Uterus (tissue), 4 donors: Measurements from ENCODE around the gene MAP3K5. TPM values are rescaled to one million over a fixed set of nuclear protein-coding genes. Genes with fewer than 3 reads are reported as not detected.
"Not testable (repeated sequence)": the region's sequence is repeated elsewhere in the genome, so short reads cannot be mapped to it uniquely, and the experiment has no call there.

Experiments used
- DNase-seq, 2 donors: peaks; one replicate each; pipeline ENCODE4 v3.0.0-alpha.2; 2019 to 2020
- H3K27ac ChIP-seq, 2 donors: fragments of 200-600 bp; sonication (generic); 1 replicate in 1 of 2; 2 replicates in 1 of 2; pipeline ENCODE4 v1.5.1; 2016 to 2018
- H3K27me3 ChIP-seq, 2 donors: fragments of 200-600 bp; sonication (generic); one replicate each; pipeline ENCODE4 v1.5.1; 2018 to 2019; ENCODE audit warnings: control low read depth in 1 of 2
- H3K36me3 ChIP-seq, 2 donors: fragments of 200-600 bp; sonication (generic); one replicate each; pipeline ENCODE4 v1.5.1; 2019; ENCODE audit warnings: control low read depth in 1 of 2
- H3K4me1 ChIP-seq, 2 donors: fragments of 200-600 bp; sonication (generic); one replicate each; pipeline ENCODE4 v1.5.1; 2018 to 2019; ENCODE audit warnings: control low read depth in 1 of 2
- H3K4me3 ChIP-seq, 2 donors: fragments of 200-600 bp; sonication (generic); 1 replicate in 1 of 2; 2 replicates in 1 of 2; pipeline ENCODE4 v1.5.1; 2018 to 2019; ENCODE audit warnings: mild to moderate bottlenecking in 1 of 2
- H3K9me3 ChIP-seq, 2 donors: fragments of 200-600 bp; sonication (generic); one replicate each; pipeline ENCODE4 v1.5.1; 2019; ENCODE audit warnings: control low read depth in 1 of 2
- POLR2A ChIP-seq, 2 donors: fragments of 450-650 bp; IDR thresholded peaks; one replicate each; pipeline ENCODE4 v1.6.1; 2016; ENCODE audit warnings: antibody characterized with exemption in 2 of 2, mild to moderate bottlenecking in 1 of 2, moderate library complexity in 1 of 2
- intact Hi-C: fragments of 100-400 bp; cut with DNase I; formaldehyde crosslinking; loops from one replicate; pipeline ENCODE4 v1.15.1; 2023; ENCODE audit warnings: low total_unique reads
- total RNA-seq, 4 donors: library from RNA; depleted of rRNA in 3 of 4; stranded (reverse); fragments of >200 nt in 3 of 4; gene quantifications; one replicate each; pipeline versions ENCODE4 v1.1.0 to v1.2.4, GENCODE V29; 2014 to 2023
- TF ChIP-seq, protein P1 (sequence below), 4 experiments: fragments of 200-600 bp in 2 of 4; fragments of 450-650 bp in 2 of 4; sonication (generic) in 2 of 4; IDR thresholded peaks; one replicate each; pipeline ENCODE4 v1.5.1; 2016 to 2019; ENCODE audit warnings: antibody characterized with exemption in 4 of 4, mild to moderate bottlenecking in 2 of 4, moderate library complexity in 1 of 4
- donor health status: DM: yes; HTN: yes; CAD: no.

MAP3K5 gene
- total RNA-seq, 4 donors from 2014 or later, result 9.5 to 67.1 (median 15.4) TPM

DNA sequence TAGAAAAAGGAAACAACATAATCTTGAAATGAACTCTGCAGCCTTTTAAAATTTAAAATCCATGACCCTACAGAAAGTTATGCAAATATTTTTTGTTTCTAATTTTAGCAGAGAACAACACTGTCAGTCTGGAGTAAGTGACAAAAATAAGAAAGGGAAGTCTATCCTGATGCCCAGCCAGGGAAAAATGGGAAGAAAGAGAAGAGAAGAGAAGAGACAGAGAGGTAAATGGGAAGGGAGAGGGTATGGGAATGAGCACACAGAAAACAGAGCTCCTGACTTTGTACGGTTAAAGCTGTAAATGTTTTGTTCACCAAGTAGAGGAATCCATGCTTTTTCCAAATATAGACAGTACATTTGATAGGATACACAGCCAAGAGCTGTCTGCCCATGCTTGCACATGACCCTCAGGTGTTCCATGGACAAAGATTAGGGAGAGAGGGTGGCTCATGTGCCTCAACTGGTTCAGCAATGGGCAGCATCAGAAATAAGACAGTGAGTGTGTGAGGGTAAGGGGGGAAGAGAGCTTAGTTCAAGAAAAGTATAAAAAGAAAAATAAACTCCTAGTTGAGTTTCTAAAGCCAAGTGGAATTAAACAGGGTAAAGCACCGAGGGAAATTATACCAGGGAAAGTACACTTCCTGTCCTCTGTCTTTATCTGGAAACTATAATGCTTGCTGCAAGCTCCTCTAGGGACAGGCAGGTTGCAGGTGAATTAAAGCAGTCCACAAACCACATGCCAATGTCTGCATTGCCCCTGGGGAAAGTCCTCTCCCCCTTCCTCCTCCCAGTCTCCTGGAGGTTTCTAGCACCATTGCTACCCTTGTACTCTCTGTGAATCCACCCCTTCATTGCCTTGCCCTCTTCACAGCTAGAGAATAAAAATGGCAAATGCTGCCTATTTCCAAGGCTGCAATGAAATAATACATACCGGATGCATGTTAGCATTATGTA lies 30.0 kb downstream of the MAP3K5 start:
- no peaks in the 10 kb centered on the region for H3K27me3 ChIP-seq
- DNase-seq, result no peak
- H3K9me3 ChIP-seq, result no peaks in the 10 kb centered on the region
- no peaks in the 10 kb centered on the region for H3K4me1 ChIP-seq
- H3K4me3 ChIP-seq, result peak overlapping the region in 1 of 2 donors; percentile 23
- no peaks in the 10 kb centered on the region for H3K36me3 ChIP-seq
- TF ChIP-seq, protein P1, sequence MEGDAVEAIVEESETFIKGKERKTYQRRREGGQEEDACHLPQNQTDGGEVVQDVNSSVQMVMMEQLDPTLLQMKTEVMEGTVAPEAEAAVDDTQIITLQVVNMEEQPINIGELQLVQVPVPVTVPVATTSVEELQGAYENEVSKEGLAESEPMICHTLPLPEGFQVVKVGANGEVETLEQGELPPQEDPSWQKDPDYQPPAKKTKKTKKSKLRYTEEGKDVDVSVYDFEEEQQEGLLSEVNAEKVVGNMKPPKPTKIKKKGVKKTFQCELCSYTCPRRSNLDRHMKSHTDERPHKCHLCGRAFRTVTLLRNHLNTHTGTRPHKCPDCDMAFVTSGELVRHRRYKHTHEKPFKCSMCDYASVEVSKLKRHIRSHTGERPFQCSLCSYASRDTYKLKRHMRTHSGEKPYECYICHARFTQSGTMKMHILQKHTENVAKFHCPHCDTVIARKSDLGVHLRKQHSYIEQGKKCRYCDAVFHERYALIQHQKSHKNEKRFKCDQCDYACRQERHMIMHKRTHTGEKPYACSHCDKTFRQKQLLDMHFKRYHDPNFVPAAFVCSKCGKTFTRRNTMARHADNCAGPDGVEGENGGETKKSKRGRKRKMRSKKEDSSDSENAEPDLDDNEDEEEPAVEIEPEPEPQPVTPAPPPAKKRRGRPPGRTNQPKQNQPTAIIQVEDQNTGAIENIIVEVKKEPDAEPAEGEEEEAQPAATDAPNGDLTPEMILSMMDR (IDR thresholded peaks at IDR 0.05), result no peak
- TF ChIP-seq POLR2A (IDR thresholded peaks at IDR 0.05), result no peak
- peak overlapping the region; percentile 59 to 75 for H3K27ac ChIP-seq
- intact Hi-C loops, result no loop called here

DNA sequence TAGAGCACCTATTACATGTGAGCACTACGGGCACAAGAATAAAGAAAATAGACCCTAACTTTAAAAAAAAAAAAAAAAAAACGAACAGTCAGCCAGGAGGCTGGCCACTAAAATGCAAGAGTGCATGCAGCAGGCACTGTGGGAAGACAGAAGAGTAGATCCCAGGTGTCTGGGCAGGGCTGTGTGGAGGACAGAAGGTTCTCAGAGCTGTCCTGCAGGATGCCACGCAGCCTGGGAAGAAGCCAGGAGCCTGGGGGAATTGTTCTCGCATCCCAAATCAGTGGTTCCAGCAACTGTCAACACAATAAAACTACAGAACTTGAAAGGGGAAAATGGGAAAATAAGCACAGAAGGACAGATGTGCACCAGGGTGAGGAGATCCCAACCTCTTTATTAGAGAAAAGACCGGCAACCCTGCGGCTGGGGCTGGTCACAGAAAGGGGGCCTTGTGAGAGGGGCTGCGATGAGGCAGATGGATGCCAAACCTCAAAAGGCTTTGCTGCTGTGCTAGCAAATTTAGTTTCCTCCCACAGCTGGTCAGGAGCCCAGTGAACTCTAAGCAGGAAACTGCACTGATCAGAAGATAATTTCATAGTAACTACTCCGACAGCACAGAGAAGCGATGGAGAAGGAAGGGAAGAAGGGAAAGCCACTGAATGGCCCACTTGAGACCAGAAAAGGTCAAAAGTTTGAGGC lies 30.9 kb downstream of the MAP3K5 start:
- TF ChIP-seq, protein P1 (IDR thresholded peaks at IDR 0.05), result no peak
- TF ChIP-seq POLR2A (IDR thresholded peaks at IDR 0.05), result no peak
- DNase-seq, result peak in 1 of 2 donors; percentile 41
- no peaks in the 10 kb centered on the region for H3K9me3 ChIP-seq
- intact Hi-C loops, result no loop called here
- no peaks in the 10 kb centered on the region for H3K36me3 ChIP-seq
- H3K4me3 ChIP-seq, result peak overlapping the region in 1 of 2 donors; percentile 23
- H3K27me3 ChIP-seq, result no peaks in the 10 kb centered on the region
- H3K27ac ChIP-seq, result peak overlapping the region; percentile 59 to 75
- no peaks in the 10 kb centered on the region for H3K4me1 ChIP-seq

DNA sequence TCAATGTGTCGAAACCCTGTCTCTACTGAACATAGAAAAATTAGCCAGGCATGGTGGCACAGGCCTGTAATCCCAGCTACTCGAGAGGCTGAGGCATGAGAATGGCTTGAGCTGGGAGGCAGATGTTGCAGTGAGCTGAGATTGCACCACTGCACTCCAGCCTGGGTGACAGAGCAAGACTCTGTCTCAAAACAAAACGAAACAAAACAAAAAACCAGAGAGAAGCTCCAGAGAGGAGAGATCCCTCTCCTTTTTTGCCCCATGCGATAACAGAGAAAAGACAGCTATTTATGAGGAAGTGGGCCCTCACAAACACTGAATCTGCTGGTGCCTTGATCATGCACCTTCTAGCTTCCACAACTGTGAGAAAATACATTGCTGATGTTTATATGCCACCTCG lies 31.5 kb downstream of the MAP3K5 start:
- DNase-seq, intact Hi-C loops, H3K4me3 ChIP-seq, H3K27me3 ChIP-seq, H3K9me3 ChIP-seq, H3K36me3 ChIP-seq, H3K4me1 ChIP-seq: not testable (repeated sequence)
- peak overlapping the region; percentile 59 to 75 for H3K27ac ChIP-seq

- no peaks in the 10 kb centered on the region for H3K9me3 ChIP-seq
- DNase-seq, result no peak
- intact Hi-C loops, result no loop called here
- no peak overlapping the region for H3K4me3 ChIP-seq
- no peak overlapping the region for H3K27ac ChIP-seq
- no peak for TF ChIP-seq POLR2A (IDR thresholded peaks at IDR 0.05)
- TF ChIP-seq, protein P1 (IDR thresholded peaks at IDR 0.05), result no peak
- no peaks in the 10 kb centered on the region for H3K36me3 ChIP-seq
- H3K4me1 ChIP-seq, result no peaks in the 10 kb centered on the region
- no peaks in the 10 kb centered on the region for H3K27me3 ChIP-seq
Observed at GRCh38 chr6:136757150-136757549, 35.1 kb downstream of the MAP3K5 start.

DNA sequence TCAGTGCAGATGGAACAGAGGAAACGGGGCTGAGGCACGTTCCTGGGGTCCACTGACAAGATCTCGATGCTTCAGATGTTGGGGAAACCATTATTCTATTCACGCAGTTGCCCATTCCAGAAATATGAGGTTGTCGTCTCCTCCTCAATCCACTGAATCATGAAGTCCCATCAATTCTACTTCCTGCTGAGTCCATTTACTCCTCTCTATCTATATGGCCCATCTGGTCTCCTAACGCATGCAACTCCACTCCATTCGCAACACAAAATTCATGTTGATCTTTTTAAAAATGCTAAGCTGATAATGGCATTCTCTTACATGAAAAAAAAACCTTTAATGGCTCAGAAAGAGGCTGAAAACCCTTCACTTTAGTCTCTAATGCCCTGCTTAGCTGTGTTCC lies 37.5 kb downstream of the MAP3K5 start:
- Histone ChIP-seq H3K36me3 (no peaks in the 10 kb centered on the region), H3K4me1 (peaks cover 0 to 8% of the 10 kb centered on the region in 2 donors), H3K9me3 (no peaks in the 10 kb centered on the region), H3K27ac (no peak overlapping the region), H3K27me3 (no peaks in the 10 kb centered on the region), H3K4me3 (no peak overlapping the region)
- DNase-seq, result no peak
- TF ChIP-seq, protein P1 (IDR thresholded peaks at IDR 0.05), result no peak
- intact Hi-C loops, result no loop called here
